Activated effector memory CD4-positive, alpha-beta T cell treated with anti-CD3 and anti-CD28 coated beads, Interleukin-2, amount 50 U/mL, for 16 hours (primary cell): ENCODE data around the gene AHCTF1.
"Not testable (repeated sequence)": the region's sequence is repeated elsewhere in the genome, so short reads cannot be mapped to it uniquely, and the experiment has no call there.

Source experiments
- DNase-seq: peaks from one replicate; pipeline ENCODE4 v3.0.0-alpha.2; 2020

The AHCTF1 gene

GRCh38 chr1:246916026-246916923 is 15.5 kb downstream of the AHCTF1 start:
- DNase-seq: not testable (repeated sequence)

GRCh38 chr1:246907472-246907871 is 24.3 kb downstream of the AHCTF1 start:
- DNase-seq: no peak

GRCh38 chr1:246906833-246907232 is 24.9 kb downstream of the AHCTF1 start:
- no peak for DNase-seq

- DNase-seq: no peak
These were observed 29.9 kb downstream of the AHCTF1 start for GRCh38 chr1:246901874-246902273.

GRCh38 chr1:246897302-246897701 is 34.4 kb downstream of the AHCTF1 start:
- no peak for DNase-seq

- DNase-seq: no peak
These were observed 38.4 kb downstream of the AHCTF1 start for GRCh38 chr1:246893191-246893939.

GRCh38 chr1:246891105-246891504 is 40.6 kb downstream of the AHCTF1 start:
- DNase-seq: no peak

- no peak for DNase-seq
These were observed 43.2 kb downstream of the AHCTF1 start for GRCh38 chr1:246888522-246888921.

GRCh38 chr1:246885389-246885788 is 46.4 kb downstream of the AHCTF1 start:
- not testable (repeated sequence) for DNase-seq

- DNase-seq: no peak
These were observed 53.2 kb downstream of the AHCTF1 start for GRCh38 chr1:246878551-246878950.

- no peak for DNase-seq
These were observed 55.3 kb downstream of the AHCTF1 start for GRCh38 chr1:246876431-246876830.

GRCh38 chr1:246875041-246876026 is 56.4 kb downstream of the AHCTF1 start:
- DNase-seq: no peak

GRCh38 chr1:246865921-246866320 is 65.8 kb downstream of the AHCTF1 start:
- no peak for DNase-seq

- DNase-seq: not testable (repeated sequence)
These were observed 68.0 kb downstream of the AHCTF1 start for GRCh38 chr1:246863791-246864190.

- no peak for DNase-seq
These were observed 71.3 kb downstream of the AHCTF1 start for GRCh38 chr1:246860401-246860800.

GRCh38 chr1:246856371-246856770 is 75.4 kb downstream of the AHCTF1 start:
- no peak for DNase-seq

GRCh38 chr1:246850640-246851039 is 81.1 kb downstream of the AHCTF1 start:
- not testable (repeated sequence) for DNase-seq

- DNase-seq: no peak
These were observed 87.9 kb downstream of the AHCTF1 start for GRCh38 chr1:246843876-246844275.

GRCh38 chr1:246840761-246841160 is 91.0 kb downstream of the AHCTF1 start:
- DNase-seq: not testable (repeated sequence)

GRCh38 chr1:246838118-246838456 is 93.7 kb downstream of the AHCTF1 start:
- no peak for DNase-seq

GRCh38 chr1:246837418-246838117 is 94.2 kb downstream of the AHCTF1 start:
- DNase-seq: no peak
